HepG2 (cell line): ENCODE results near the gene C14orf119. TPM values are rescaled to one million over a fixed set of nuclear protein-coding genes. Genes with fewer than 3 reads are reported as not detected.
A peak's percentile ranks its signal among the peaks of the same experiment; 100 is the strongest.

Experiments used
- AHR ChIP-seq: IDR thresholded peaks from 2 replicates; pipeline ENCODE4 v1.6.1; 2018; ENCODE audit warnings: missing genetic modification reagents, missing compliant biosample characterization
- CCAR2 ChIP-seq: fragments of 200-400 bp; formaldehyde crosslinking; optimal IDR thresholded peaks from 2 replicates; pipeline ENCODE3; 2018; ENCODE audit warnings: low read depth, mild to moderate bottlenecking, low read length, moderate library complexity
- FOXO1 ChIP-seq: sonication (generic); formaldehyde crosslinking; IDR thresholded peaks from 2 replicates; pipeline ENCODE4 v1.4.0; 2020; ENCODE audit warnings: missing genetic modification reagents
- IRX3 ChIP-seq: sonication (generic); formaldehyde crosslinking; IDR thresholded peaks from 2 replicates; pipeline ENCODE4 v1.8.1; 2023; ENCODE audit warnings: mild to moderate bottlenecking, low read depth, missing genetic modification reagents, borderline replicate concordance
- MED13 ChIP-seq: sonication (generic); formaldehyde crosslinking; IDR thresholded peaks from 2 replicates; pipeline ENCODE4 v1.5.0; 2020; ENCODE audit warnings: missing genetic modification reagents
- NR2F6 ChIP-seq, 2 experiments: IDR thresholded peaks; 2 replicates each; pipeline ENCODE4 v1.6.1; 2016; ENCODE audit warnings: antibody characterized with exemption in 1 of 2, mild to moderate bottlenecking in 1 of 2
- RBM22 ChIP-seq: fragments of 200-400 bp; formaldehyde crosslinking; optimal IDR thresholded peaks from 2 replicates; pipeline ENCODE3; 2017; ENCODE audit warnings: mild to moderate bottlenecking, low read length, moderate library complexity
- SP1 ChIP-seq, 2 experiments: fragments of 450-650 bp in 1 of 2; sonication (generic) in 1 of 2; formaldehyde crosslinking in 1 of 2; IDR thresholded peaks; 2 replicates each; pipeline versions ENCODE4 v1.4.0 to v1.6.1; 2016 to 2020; ENCODE audit warnings: missing genetic modification reagents in 1 of 2
- TCF12 ChIP-seq, 2 experiments: fragments of 450-650 bp in 1 of 2; sonication (generic) in 1 of 2; formaldehyde crosslinking in 1 of 2; IDR thresholded peaks; 2 replicates each; pipeline versions ENCODE4 v1.6.1 to v1.8.0; 2017 to 2022; ENCODE audit warnings: antibody characterized with exemption in 1 of 2, mild to moderate bottlenecking in 1 of 2, missing genetic modification reagents in 1 of 2, moderate library complexity in 1 of 2
- ZFY ChIP-seq: sonication (generic); formaldehyde crosslinking; IDR thresholded peaks from 2 replicates; pipeline ENCODE4 v1.4.0; 2020; ENCODE audit warnings: missing genetic modification reagents
- ZKSCAN5 ChIP-seq: sonication (generic); formaldehyde crosslinking; IDR thresholded peaks from 2 replicates; pipeline ENCODE4 v1.5.1; 2020; ENCODE audit warnings: mild to moderate bottlenecking, missing genetic modification reagents
- ZNF331 ChIP-seq: sonication (generic); formaldehyde crosslinking; IDR thresholded peaks from 2 replicates; pipeline ENCODE4 v1.4.0; 2020; ENCODE audit warnings: missing genetic modification reagents
- ZNF354B ChIP-seq: sonication (generic); formaldehyde crosslinking; IDR thresholded peaks from 2 replicates; pipeline ENCODE4 v1.8.0; 2022; ENCODE audit warnings: mild to moderate bottlenecking, missing genetic modification reagents
- ZNF382 ChIP-seq: sonication (generic); formaldehyde crosslinking; IDR thresholded peaks from 2 replicates; pipeline ENCODE4 v1.5.0; 2020; ENCODE audit warnings: missing genetic modification reagents, mild to moderate bottlenecking, borderline replicate concordance
- ZSCAN29 ChIP-seq: sonication (generic); formaldehyde crosslinking; conservative IDR thresholded peaks from 2 replicates; pipeline ENCODE4 v1.4.0; 2020; ENCODE audit warnings: mild to moderate bottlenecking, missing genetic modification reagents
- polyA plus RNA-seq, 8 experiments: library from polyadenylated mRNA; depleted of rRNA in 3 of 8; stranded (reverse) in 7 of 8; unstranded in 1 of 8; fragments of >200 nt; fragmentation: Illumina TruSeq in 4 of 8; extraction: Trizol in 4 of 8; gene quantifications; 2 replicates each; pipeline versions ENCODE4 v1.2.1 to v1.2.3, GENCODE V29; 2011 to 2016; ENCODE audit warnings: low read depth in 4 of 8, missing spikeins in 1 of 8, mixed read lengths in 1 of 8; ENCODE audit not compliant: insufficient read depth in 1 of 8
- total RNA-seq, 5 experiments: library from RNA; depleted of rRNA; stranded (reverse); fragments of >200 nt; fragmentation: Illumina TruSeq; extraction: Trizol; gene quantifications; 2 replicates each; pipeline ENCODE4 v1.2.3, GENCODE V29; 2016; ENCODE audit warnings: low read depth in 1 of 5
- TF ChIP-seq, protein P1 (sequence below): sonication (generic); formaldehyde crosslinking; IDR thresholded peaks from 2 replicates; pipeline ENCODE4 v1.4.0; 2020; ENCODE audit warnings: low read depth, missing genetic modification reagents
- TF ChIP-seq, protein P2 (sequence below): IDR thresholded peaks from 2 replicates; pipeline ENCODE4 v1.6.1; 2016
- TF ChIP-seq, protein P3 (sequence below): IDR thresholded peaks from 2 replicates; pipeline ENCODE4 v1.6.1; 2012; ENCODE audit warnings: low read depth, low read length, improper control_type of control experiment
- TF ChIP-seq, protein P4 (sequence below): sonication (generic); formaldehyde crosslinking; IDR thresholded peaks from 2 replicates; pipeline ENCODE4 v1.5.0; 2020; ENCODE audit warnings: missing genetic modification reagents
- TF ChIP-seq, protein P5 (sequence below): sonication (generic); formaldehyde crosslinking; IDR thresholded peaks from 2 replicates; pipeline ENCODE4 v1.9.0; 2021; ENCODE audit warnings: missing genetic modification reagents, borderline replicate concordance

Gene C14orf119
- total and polyA plus RNA-seq, 2 of the 13 experiments (the other 11 are each of a cell fraction or from before 2014, with no cell fraction given): 117 to 206 TPM

DNA sequence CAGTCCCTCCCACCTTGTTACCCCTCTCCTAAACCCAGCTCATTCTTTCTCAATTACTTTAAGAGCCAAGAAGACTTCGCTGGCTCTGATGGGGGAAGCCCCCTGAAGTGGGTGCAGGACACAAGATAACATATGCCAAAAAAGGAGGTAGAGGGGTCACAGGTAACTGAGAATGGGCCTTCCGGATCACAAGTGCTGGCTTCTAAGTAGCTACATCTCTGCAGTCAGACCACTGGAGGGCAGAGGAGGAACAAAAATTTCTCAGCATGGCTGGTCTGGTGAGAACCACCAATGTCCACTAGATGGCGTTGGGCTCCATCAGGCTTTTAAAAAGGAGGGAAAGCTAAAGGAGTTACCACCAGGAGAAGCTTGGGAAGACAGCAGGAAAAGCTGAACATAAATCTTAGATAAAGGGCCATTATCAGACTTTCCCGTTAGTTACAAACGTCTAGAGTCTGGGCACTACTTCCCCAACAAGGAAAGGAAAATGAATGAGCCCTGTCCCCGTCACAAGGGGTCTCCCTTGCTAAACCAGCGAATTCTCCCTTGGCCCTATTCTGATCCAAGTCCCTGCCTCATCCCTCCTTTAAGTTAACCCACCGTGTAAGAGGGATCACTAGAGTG is 26.4 kb upstream of the C14orf119 start (continued):
- TF ChIP-seq, protein P1, sequence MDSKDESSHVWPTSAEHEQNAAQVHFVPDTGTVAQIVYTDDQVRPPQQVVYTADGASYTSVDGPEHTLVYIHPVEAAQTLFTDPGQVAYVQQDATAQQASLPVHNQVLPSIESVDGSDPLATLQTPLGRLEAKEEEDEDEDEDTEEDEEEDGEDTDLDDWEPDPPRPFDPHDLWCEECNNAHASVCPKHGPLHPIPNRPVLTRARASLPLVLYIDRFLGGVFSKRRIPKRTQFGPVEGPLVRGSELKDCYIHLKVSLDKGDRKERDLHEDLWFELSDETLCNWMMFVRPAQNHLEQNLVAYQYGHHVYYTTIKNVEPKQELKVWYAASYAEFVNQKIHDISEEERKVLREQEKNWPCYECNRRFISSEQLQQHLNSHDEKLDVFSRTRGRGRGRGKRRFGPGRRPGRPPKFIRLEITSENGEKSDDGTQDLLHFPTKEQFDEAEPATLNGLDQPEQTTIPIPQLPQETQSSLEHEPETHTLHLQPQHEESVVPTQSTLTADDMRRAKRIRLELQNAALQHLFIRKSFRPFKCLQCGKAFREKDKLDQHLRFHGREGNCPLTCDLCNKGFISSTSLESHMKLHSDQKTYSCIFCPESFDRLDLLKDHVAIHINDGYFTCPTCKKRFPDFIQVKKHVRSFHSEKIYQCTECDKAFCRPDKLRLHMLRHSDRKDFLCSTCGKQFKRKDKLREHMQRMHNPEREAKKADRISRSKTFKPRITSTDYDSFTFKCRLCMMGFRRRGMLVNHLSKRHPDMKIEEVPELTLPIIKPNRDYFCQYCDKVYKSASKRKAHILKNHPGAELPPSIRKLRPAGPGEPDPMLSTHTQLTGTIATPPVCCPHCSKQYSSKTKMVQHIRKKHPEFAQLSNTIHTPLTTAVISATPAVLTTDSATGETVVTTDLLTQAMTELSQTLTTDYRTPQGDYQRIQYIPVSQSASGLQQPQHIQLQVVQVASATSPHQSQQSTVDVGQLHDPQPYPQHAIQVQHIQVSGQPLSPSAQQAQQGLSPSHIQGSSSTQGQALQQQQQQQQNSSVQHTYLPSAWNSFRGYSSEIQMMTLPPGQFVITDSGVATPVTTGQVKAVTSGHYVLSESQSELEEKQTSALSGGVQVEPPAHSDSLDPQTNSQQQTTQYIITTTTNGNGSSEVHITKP (CRISPR knock-in tag): no peak
- no peak for TF ChIP-seq NR2F6 (IDR thresholded peaks at IDR 0.05)
- peak; percentile 41; the same call in 1 of the 2 replicates for TF ChIP-seq NR2F6 (CRISPR knock-in tag; IDR thresholded peaks at IDR 0.05)
- TF ChIP-seq SP1 (IDR thresholded peaks at IDR 0.05): no peak
- peak; percentile 71; the same call in 1 of the 2 replicates for TF ChIP-seq SP1 (CRISPR knock-in tag; IDR thresholded peaks at IDR 0.05)
- TF ChIP-seq FOXO1 (CRISPR knock-in tag): no peak
- no peak for TF ChIP-seq AHR (CRISPR knock-in tag)
- TF ChIP-seq, protein P2, sequence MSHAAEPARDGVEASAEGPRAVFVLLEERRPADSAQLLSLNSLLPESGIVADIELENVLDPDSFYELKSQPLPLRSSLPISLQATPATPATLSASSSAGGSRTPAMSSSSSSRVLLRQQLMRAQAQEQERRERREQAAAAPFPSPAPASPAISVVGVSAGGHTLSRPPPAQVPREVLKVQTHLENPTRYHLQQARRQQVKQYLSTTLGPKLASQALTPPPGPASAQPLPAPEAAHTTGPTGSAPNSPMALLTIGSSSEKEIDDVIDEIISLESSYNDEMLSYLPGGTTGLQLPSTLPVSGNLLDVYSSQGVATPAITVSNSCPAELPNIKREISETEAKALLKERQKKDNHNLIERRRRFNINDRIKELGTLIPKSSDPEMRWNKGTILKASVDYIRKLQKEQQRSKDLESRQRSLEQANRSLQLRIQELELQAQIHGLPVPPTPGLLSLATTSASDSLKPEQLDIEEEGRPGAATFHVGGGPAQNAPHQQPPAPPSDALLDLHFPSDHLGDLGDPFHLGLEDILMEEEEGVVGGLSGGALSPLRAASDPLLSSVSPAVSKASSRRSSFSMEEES (CRISPR knock-in tag): peak; percentile 68; the same call in 1 of the 2 replicates
- TF ChIP-seq ZNF331 (CRISPR knock-in tag): 0 out of 2 replicates have a peak, but pooled peaks have one; percentile 58
- TF ChIP-seq ZFY (CRISPR knock-in tag): no peak; the same call in 1 of the 2 replicates
- TF ChIP-seq ZSCAN29 (CRISPR knock-in tag): no peak
- TF ChIP-seq ZKSCAN5 (CRISPR knock-in tag): no peak
- TF ChIP-seq, protein P3, sequence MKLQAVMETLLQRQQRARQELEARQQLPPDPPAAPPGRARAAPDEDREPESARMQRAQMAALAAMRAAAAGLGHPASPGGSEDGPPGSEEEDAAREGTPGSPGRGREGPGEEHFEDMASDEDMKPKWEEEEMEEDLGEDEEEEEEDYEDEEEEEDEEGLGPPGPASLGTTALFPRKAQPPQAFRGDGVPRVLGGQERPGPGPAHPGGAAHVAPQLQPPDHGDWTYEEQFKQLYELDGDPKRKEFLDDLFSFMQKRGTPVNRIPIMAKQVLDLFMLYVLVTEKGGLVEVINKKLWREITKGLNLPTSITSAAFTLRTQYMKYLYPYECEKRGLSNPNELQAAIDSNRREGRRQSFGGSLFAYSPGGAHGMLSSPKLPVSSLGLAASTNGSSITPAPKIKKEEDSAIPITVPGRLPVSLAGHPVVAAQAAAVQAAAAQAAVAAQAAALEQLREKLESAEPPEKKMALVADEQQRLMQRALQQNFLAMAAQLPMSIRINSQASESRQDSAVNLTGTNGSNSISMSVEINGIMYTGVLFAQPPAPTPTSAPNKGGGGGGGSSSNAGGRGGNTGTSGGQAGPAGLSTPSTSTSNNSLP: peak; percentile 58; the same call in 1 of the 2 replicates
- TF ChIP-seq IRX3 (CRISPR knock-in tag): no peak
- TF ChIP-seq TCF12 (IDR thresholded peaks at IDR 0.05): no peak
- TF ChIP-seq TCF12 (CRISPR knock-in tag; IDR thresholded peaks at IDR 0.05): no peak
- TF ChIP-seq, protein P4, sequence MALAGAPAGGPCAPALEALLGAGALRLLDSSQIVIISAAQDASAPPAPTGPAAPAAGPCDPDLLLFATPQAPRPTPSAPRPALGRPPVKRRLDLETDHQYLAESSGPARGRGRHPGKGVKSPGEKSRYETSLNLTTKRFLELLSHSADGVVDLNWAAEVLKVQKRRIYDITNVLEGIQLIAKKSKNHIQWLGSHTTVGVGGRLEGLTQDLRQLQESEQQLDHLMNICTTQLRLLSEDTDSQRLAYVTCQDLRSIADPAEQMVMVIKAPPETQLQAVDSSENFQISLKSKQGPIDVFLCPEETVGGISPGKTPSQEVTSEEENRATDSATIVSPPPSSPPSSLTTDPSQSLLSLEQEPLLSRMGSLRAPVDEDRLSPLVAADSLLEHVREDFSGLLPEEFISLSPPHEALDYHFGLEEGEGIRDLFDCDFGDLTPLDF: no peak
- no peak for TF ChIP-seq ZNF382
- peak; percentile 90 for TF ChIP-seq RBM22
- TF ChIP-seq, protein P5, sequence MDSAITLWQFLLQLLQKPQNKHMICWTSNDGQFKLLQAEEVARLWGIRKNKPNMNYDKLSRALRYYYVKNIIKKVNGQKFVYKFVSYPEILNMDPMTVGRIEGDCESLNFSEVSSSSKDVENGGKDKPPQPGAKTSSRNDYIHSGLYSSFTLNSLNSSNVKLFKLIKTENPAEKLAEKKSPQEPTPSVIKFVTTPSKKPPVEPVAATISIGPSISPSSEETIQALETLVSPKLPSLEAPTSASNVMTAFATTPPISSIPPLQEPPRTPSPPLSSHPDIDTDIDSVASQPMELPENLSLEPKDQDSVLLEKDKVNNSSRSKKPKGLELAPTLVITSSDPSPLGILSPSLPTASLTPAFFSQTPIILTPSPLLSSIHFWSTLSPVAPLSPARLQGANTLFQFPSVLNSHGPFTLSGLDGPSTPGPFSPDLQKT (CRISPR knock-in tag): 0 out of 2 replicates have a peak, but pooled peaks have one; percentile 42
- TF ChIP-seq MED13 (CRISPR knock-in tag): no peak
- TF ChIP-seq ZNF354B (CRISPR knock-in tag): no peak; the same call in 1 of the 2 replicates
- TF ChIP-seq CCAR2: no peak
